Mucosa of descending colon (tissue), 3 donors: ENCODE measurements around the gene PDE6B. TPM values are rescaled to one million over a fixed set of nuclear protein-coding genes. Genes with fewer than 3 reads are reported as not detected.

Experiments
- ATAC-seq: fragments of 200-7000 bp; cut with Tn5 transposase; one replicate; pipeline ENCODE4 v1.9.1; 2020; ENCODE audit warnings: mild to moderate bottlenecking, moderate library complexity
- DNase-seq, 3 donors: peaks; one replicate each; pipeline ENCODE4 v3.0.0-alpha.2; 2020
- H3K36me3 ChIP-seq: fragments of 200-600 bp; one replicate; pipeline ENCODE4 v1.8.0; 2021; ENCODE audit warnings: low read depth, mild to moderate bottlenecking
- H3K4me1 ChIP-seq: fragments of 200-600 bp; one replicate; pipeline ENCODE4 v1.8.0; 2021; ENCODE audit warnings: low read depth, mild to moderate bottlenecking
- H3K4me3 ChIP-seq: fragments of 200-600 bp; one replicate; pipeline ENCODE4 v1.8.0; 2021; ENCODE audit warnings: mild to moderate bottlenecking
- H3K9me3 ChIP-seq: fragments of 200-600 bp; one replicate; pipeline ENCODE4 v1.8.0; 2021; ENCODE audit warnings: mild to moderate bottlenecking
- CTCF ChIP-seq: fragments of 200-600 bp; IDR thresholded peaks from one replicate; pipeline ENCODE4 v1.8.0; 2022; ENCODE audit warnings: antibody characterized with exemption, mild to moderate bottlenecking
- intact Hi-C, 2 donors: fragments of 100-400 bp; cut with DNase I in 1 of 2; cut with micrococcal nuclease in 1 of 2; formaldehyde crosslinking; loops; one replicate each; pipeline versions ENCODE4 v1.11.0 to v1.11.1; 2022; cut with DNase I, micrococcal nuclease
- total RNA-seq, 3 donors: library from RNA; stranded (reverse); fragmentation: NEBNext Ultra II Directional in 2 of 3; extraction: Animal tissue kit (Norgen Biotek cat#: 25700) in 2 of 3; gene quantifications; one replicate each; pipeline versions ENCODE4 v1.2.1 to v1.2.4, GENCODE V29; 2021 to 2023
- donor health status: DM: no; HTN: no; CAD: no; lungs with moderate emphysema.
- donor health status: DM: no; HTN: no; CAD: no.
- donor health status: DM: no; HTN: yes; CAD: no.

The PDE6B gene
- total RNA-seq, 3 donors from 2014 or later, result 1.0 to 2.9 (median 1.2) TPM

DNA sequence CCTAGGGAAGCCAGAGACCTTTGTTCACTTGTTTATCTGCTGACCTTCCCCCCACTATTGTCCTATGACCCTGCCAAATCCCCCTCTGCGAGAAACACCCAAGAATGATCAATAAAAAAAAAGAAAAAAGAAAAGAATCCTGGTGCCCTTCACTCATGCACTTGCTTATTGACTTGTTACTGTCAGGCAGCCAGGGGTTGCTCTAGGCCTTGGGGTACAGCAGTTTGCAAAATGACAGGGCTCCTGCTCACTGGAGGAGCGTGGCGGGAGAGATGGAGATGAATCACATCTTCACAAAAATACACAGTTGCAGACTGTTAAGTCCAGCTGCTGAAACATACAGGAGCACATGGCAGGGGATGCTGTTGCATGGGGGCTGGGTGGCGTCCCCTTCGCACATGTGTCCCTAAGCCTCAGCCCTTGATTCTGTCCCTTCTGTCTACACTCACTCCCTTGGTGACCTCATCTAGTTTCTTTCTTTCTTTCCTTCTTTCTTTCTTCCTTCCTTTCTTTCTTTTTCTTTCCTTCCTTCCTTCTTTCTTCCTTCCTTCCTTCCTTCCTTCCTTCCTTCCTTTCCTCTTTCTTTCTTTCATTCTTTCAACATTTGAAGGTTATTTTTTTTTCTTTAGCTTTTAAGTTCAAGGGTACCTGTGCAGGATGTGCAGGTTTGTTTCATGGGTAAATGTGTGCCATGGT, 32.4 kb upstream of the PDE6B start:
- Histone ChIP-seq H3K36me3 (no peaks in the 10 kb centered on the region), H3K4me3 (no peak overlapping the region), H3K9me3 (no peaks in the 10 kb centered on the region), H3K4me1 (no peaks in the 10 kb centered on the region)
- DNase-seq (no peak), ATAC-seq (no peak)
- no peak for TF ChIP-seq CTCF
- intact Hi-C loops, result no loop called here

- no peaks in the 10 kb centered on the region for H3K4me1 ChIP-seq
- H3K9me3 ChIP-seq, result no peaks in the 10 kb centered on the region
- no peak for ATAC-seq
- intact Hi-C loops, result no loop called here
- H3K4me3 ChIP-seq, result no peak overlapping the region
- H3K36me3 ChIP-seq, result no peaks in the 10 kb centered on the region
- DNase-seq, result no peak
- no peak for TF ChIP-seq CTCF
Measured at GRCh38 chr4:598925-599324, 26.4 kb upstream of the PDE6B start.

- Histone ChIP-seq H3K9me3 (no peaks in the 10 kb centered on the region), H3K4me1 (no peaks in the 10 kb centered on the region), H3K36me3 (no peaks in the 10 kb centered on the region), H3K4me3 (no peak overlapping the region)
- no peak for TF ChIP-seq CTCF
- no peak for DNase-seq
- no peak for ATAC-seq
- intact Hi-C loops, result no loop called here
Measured at GRCh38 chr4:600166-600565, 25.2 kb upstream of the PDE6B start.

GRCh38 chr4:600850-601515, 24.4 kb upstream of the PDE6B start:
- Histone ChIP-seq H3K4me1 (no peaks in the 10 kb centered on the region), H3K4me3 (no peak overlapping the region), H3K9me3 (no peaks in the 10 kb centered on the region), H3K36me3 (no peaks in the 10 kb centered on the region)
- DNase-seq (no peak), ATAC-seq (no peak)
- intact Hi-C loops, result no loop called here
- TF ChIP-seq CTCF, result no peak

DNA sequence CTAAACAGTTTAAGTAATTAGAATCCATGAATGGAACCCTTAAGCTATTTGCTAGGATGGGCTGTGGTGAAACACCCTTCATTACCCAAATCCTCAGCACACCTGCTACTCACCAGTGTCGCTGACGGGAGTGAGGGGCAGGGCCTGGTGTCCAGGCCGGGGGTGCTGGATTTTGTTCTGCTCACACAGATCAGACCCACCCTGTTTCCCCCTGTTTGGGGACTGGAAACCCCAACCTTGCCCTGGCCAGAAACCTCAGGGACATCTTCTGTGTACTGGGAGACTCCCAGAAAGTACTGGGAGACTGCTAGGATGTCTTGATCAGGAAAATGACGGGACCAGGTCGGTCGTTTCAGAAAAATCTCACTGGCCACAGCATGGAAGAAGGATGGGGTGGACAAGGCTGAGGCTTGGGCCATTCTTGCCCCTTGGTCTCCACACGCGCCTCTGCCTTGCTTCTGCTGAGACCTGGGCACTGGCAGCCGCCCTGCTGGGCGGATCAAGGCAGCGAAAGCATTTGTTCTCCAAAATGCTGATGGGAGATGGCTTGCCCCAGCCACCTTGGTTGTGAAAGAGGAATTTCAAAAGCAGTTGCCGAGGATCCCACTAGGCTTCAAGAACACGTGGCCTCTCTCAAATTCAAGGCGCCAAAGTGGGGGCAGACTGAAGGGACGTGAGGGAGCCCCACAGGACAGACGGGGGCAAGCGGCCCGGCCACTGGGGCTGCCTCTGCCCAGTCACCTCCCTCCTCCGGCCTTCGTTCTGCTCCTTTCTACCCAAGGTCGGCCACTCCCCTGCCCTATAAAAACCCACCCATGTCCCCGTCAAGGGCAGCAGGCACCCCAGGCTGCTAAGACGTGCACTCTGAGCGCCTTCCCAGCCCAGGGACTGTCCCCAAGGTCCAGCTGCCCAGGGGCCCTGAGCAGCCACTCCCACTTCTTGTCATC, 23.5 kb upstream of the PDE6B start:
- H3K36me3 ChIP-seq, result no peaks in the 10 kb centered on the region
- no peaks in the 10 kb centered on the region for H3K4me1 ChIP-seq
- TF ChIP-seq CTCF, result no peak
- intact Hi-C loops, result no loop called here
- H3K4me3 ChIP-seq, result no peak overlapping the region
- ATAC-seq (no peak), DNase-seq (no peak)
- H3K9me3 ChIP-seq, result no peaks in the 10 kb centered on the region
